ENCODE data around the gene PRKCE.

The PRKCE gene

DNA sequence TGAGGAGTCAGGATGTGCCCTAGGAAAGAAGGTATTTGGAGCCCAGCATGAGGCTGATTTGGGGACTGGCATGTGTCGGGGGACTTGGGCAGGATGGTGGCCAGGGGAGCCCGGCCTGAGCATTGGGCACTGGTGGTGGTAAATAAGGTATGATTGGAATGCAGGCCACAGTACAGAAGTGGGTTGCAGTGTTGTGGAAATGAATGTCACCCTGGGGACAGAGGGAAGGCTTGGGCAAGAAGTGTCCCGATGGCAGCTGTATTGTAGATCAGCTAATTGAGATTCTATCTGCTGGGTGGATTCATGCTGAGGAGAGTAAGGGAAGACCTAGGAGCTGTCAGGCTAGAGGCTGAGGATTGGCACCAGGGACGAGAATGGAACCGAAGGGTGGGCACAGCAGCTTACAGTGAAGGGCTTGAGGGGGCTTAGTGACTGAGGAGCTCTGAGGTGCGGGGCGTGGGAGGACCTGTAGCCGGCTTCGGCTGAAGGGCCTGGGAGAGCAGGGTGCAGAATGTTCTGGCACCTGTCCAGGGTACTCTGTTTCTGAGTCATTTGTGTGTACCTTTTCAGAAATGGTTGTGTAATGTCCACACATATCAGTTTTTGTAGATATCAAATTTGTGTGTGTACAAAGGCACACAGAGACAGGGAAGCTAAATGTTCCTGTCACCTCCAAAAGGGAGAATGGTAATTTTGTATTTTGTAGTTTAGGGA is 170.2 kb downstream of the PRKCE start:
- TF ChIP-seq, protein P1, sequence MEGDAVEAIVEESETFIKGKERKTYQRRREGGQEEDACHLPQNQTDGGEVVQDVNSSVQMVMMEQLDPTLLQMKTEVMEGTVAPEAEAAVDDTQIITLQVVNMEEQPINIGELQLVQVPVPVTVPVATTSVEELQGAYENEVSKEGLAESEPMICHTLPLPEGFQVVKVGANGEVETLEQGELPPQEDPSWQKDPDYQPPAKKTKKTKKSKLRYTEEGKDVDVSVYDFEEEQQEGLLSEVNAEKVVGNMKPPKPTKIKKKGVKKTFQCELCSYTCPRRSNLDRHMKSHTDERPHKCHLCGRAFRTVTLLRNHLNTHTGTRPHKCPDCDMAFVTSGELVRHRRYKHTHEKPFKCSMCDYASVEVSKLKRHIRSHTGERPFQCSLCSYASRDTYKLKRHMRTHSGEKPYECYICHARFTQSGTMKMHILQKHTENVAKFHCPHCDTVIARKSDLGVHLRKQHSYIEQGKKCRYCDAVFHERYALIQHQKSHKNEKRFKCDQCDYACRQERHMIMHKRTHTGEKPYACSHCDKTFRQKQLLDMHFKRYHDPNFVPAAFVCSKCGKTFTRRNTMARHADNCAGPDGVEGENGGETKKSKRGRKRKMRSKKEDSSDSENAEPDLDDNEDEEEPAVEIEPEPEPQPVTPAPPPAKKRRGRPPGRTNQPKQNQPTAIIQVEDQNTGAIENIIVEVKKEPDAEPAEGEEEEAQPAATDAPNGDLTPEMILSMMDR (conservative IDR thresholded peaks at IDR 0.05; ENCODE audit: low read depth), result no peak
- CTCF ChIA-PET, result no interaction called here
- peak; percentile 77 for DNase-seq (ENCODE audit: low spot score)
- POLR2A ChIA-PET (ENCODE audit: low non-redundant PET), result no interaction called here
- peak overlapping the region; percentile 88 for H3K27ac ChIP-seq

DNA sequence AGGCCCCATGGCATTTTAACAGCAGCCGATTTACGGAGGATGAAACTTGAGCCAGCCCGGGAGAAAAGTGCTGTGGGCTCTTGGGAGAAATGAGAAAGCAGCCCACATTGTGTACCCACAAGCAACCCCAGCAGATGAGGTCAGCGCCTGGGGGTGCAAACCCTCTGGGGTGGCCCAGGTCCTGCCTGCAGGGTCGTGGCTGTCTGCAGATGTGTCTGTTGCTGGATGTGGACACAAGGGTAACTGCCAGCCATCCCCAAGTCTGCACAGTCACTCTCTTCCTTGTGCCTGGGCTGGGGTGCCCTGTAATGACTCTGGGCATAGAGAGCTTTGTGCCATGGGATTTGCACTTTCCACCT is 170.8 kb downstream of the PRKCE start:
- TF ChIP-seq, protein P1 (conservative IDR thresholded peaks at IDR 0.05; ENCODE audit: low read depth), result no peak
- CTCF ChIA-PET, result no interaction called here
- peak overlapping the region; percentile 88 for H3K27ac ChIP-seq
- POLR2A ChIA-PET (ENCODE audit: low non-redundant PET), result no interaction called here
- no peak for DNase-seq (ENCODE audit: low spot score)

DNA sequence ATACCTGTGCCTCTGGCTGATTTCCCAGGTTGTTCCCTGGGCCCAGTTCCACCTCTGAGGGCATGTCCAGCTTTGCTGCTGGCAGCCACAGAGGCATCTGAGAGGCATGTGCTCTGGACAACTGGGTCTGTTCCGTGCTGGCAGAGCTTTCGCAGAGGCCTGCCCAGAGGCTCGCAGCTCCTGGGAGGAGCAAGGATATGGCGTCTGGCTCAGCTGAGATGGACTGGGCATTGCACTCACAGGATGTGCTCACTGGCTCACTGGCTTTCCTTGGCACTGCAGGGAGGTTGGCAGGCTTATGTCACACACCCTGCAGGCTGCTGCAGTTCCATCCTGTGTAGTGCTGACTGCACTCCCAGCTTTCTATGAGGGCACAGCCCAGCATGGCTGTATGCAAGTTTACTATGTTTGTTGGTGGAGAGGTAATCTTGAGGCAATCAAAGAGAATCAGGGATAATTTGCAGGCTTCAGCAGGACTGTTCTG is 172.3 kb downstream of the PRKCE start:
- CTCF ChIA-PET, result interaction anchor here (0.6 to 1.3 kb wide), 2 partner anchors 8 to 36 kb away, joined by 3 to 4 read pairs; no protein-coding TSS in a partner anchor
- TF ChIP-seq, protein P1 (conservative IDR thresholded peaks at IDR 0.05; ENCODE audit: low read depth), result no peak
- POLR2A ChIA-PET (ENCODE audit: low non-redundant PET), result no interaction called here
- H3K27ac ChIP-seq, result peak overlapping the region; percentile 88
- DNase-seq (ENCODE audit: low spot score), result peak; percentile 67

DNA sequence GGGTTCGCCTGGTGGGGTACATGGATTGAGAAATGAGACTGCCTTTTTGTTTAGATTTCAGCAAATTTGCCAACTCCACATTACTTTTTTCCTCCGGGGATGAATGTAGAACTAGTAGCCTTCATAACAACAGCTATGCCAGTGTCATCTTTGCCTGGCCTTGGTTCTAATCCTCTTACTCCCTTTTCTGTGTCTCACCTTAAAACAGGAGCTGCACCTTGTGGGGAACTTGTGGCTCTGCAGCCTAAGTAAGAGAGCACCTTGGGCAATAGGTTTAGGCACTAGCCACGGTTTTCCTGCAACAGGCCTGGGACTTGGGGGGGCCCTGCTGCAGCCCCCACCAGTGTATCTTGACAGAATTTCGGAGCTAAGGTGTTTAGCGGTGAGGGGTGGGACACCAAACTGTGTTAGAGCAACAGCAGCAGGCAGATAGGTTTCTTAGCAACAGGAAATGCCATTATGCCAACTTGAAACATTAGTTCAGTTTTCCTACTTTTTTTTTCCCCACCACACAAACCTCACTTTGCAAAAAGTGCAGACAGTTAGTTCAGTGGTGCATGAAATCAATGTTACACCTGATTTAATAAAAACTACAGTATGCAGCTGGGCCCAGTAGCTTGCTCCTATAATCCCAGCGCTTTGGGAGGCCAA is 173.7 kb downstream of the PRKCE start:
- ChIA-PET CTCF (interaction anchor here (0.5 kb wide), 1 partner anchor 600 kb away, joined by 3 read pairs; no protein-coding TSS in a partner anchor), POLR2A (ENCODE audit: low non-redundant PET) (interaction anchor here (0.6 kb wide), 1 partner anchor 192 kb away, joined by 3 read pairs; no protein-coding TSS in a partner anchor)
- DNase-seq (ENCODE audit: low spot score), result no peak
- H3K27ac ChIP-seq, result peak overlapping the region; percentile 88
- TF ChIP-seq, protein P1 (conservative IDR thresholded peaks at IDR 0.05; ENCODE audit: low read depth), result no peak

DNA sequence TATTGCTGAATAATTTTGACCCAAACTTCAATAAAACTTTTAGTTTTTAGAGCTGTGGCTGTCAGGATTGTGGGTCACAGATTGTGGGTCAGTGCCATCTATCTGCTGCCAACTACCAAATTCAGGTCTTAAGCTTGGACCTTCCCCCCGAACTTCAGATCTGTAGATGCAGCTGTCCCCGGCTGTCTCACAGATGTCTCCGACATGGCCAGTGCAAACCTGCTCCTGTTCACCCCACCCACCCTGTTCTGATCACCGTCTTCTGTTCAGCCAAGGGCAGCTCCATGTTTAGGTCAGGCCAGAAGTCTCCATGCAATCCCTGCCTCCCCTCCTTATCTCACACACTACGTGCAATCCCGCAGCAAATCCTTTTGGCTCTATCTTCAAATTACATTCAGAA is 175.0 kb downstream of the PRKCE start:
- DNase-seq (ENCODE audit: low spot score), result no peak
- TF ChIP-seq, protein P1 (conservative IDR thresholded peaks at IDR 0.05; ENCODE audit: low read depth), result no peak
- H3K27ac ChIP-seq, result peak overlapping the region; percentile 62
- ChIA-PET POLR2A (ENCODE audit: low non-redundant PET) (no interaction called here), CTCF (no interaction called here)

DNA sequence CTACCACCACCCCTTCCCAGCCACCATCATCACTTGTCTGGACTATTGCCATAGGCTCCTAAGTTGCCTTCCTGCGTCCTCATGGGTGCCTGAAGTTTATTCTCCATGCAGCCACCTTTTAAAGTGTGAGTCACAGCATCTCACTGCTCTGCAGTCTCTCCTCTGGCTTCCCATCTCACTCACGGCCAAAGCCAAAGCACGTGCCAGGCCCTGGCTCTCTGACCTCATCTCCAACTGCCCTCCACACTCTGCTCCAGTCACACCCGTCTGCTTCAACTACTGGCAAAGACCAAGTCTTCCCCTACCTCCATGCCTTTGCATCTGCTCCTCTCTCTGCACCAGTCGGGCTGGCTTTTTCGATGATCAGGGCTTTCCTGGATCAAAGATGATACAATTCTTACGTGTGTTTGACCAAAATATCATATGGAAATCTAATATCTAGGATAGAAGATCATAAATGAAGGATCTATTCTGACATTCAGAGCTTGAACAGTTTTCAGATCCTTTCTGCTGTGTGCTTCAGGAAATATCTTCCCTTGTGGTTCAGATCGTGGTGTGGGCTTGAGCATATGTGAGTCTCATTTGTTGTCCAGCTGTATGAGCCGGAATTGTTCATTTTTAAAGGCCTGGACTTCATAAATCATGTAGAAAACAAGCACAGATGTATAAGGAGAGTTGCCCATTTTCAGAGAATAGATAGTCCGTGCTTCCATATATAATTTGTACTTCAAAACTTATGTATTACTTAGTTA is 175.6 kb downstream of the PRKCE start:
- H3K27ac ChIP-seq, result peak overlapping the region; percentile 62
- TF ChIP-seq, protein P1 (conservative IDR thresholded peaks at IDR 0.05; ENCODE audit: low read depth), result no peak
- no peak for DNase-seq (ENCODE audit: low spot score)
- ChIA-PET CTCF (no interaction called here), POLR2A (ENCODE audit: low non-redundant PET) (no interaction called here)

Measured in RWPE1 (cell line).